Neural cell (in vitro differentiated cells): ENCODE measurements around the gene POLR2H. TPM values are rescaled to one million over a fixed set of nuclear protein-coding genes. Genes with fewer than 3 reads are reported as not detected.

ENCODE experiments used
- H2AFZ ChIP-seq: fragments of 200-600, 300-800 bp; sonication (generic), shearing (Covaris generic); 2 replicates; pipeline ENCODE4 v1.6.0; 2014; ENCODE audit warnings: low read depth, mild to moderate bottlenecking, antibody characterized with exemption, low read length, moderate library complexity
- H3F3A ChIP-seq: fragments of 200-600 bp; shearing (Covaris generic); 2 replicates; pipeline ENCODE4 v1.6.1; 2016; ENCODE audit warnings: mild to moderate bottlenecking, moderate library complexity, mixed read lengths, antibody characterized with exemption, low read length; ENCODE audit not compliant: insufficient read depth, poor library complexity, severe bottlenecking
- H3K27ac ChIP-seq: fragments of 200-600, 300-800 bp; sonication (generic), shearing (Covaris generic); 2 replicates; pipeline ENCODE4 v1.5.1; 2014; ENCODE audit warnings: mild to moderate bottlenecking, low read length, moderate library complexity
- H3K27me3 ChIP-seq: fragments of 300-800, 200-600 bp; sonication (generic), shearing (Covaris generic); 2 replicates; pipeline ENCODE4 v1.6.0; 2014; ENCODE audit warnings: mild to moderate bottlenecking, low read depth, low read length, moderate library complexity; ENCODE audit not compliant: insufficient read depth
- H3K36me3 ChIP-seq: fragments of 300-800, 200-600 bp; sonication (generic), shearing (Covaris generic); 2 replicates; pipeline ENCODE4 v1.5.1; 2014; ENCODE audit warnings: mild to moderate bottlenecking, antibody characterized with exemption, low read length, moderate library complexity; ENCODE audit not compliant: insufficient read depth
- H3K4me2 ChIP-seq: fragments of 300-800, 200-600 bp; sonication (generic), shearing (Covaris generic); 2 replicates; pipeline ENCODE4 v1.6.0; 2014; ENCODE audit warnings: mild to moderate bottlenecking, low read length
- H3K4me3 ChIP-seq: fragments of 300-800, 200-600 bp; sonication (generic), shearing (Covaris generic); 2 replicates; pipeline ENCODE4 v1.5.1; 2014; ENCODE audit warnings: mild to moderate bottlenecking, low read length, moderate library complexity
- H3K79me2 ChIP-seq: fragments of 200-600 bp; shearing (Covaris generic); replicated peaks from 2 replicates; pipeline ENCODE4 v1.6.0; 2014; ENCODE audit warnings: mild to moderate bottlenecking, low read length, moderate library complexity; ENCODE audit not compliant: insufficient read depth
- H3K9ac ChIP-seq: fragments of 300-800, 200-600 bp; sonication (generic), shearing (Covaris generic); 2 replicates; pipeline ENCODE4 v1.6.1; 2016; ENCODE audit warnings: mild to moderate bottlenecking, low read length, mixed read lengths
- H3K9me2 ChIP-seq: fragments of 200-600 bp; shearing (Covaris generic); 2 replicates; pipeline ENCODE4 v1.6.1; 2016; ENCODE audit warnings: mild to moderate bottlenecking, low read length, mixed read lengths; ENCODE audit not compliant: insufficient read depth
- H3K9me3 ChIP-seq: fragments of 200-600, 300-800 bp; sonication (generic), shearing (Covaris generic); 2 replicates; pipeline ENCODE4 v1.6.1; 2016; ENCODE audit warnings: mild to moderate bottlenecking, mixed run types, low read length, moderate library complexity, mixed read lengths
- H4K20me1 ChIP-seq: fragments of 200-600 bp; shearing (Covaris generic); 2 replicates; pipeline ENCODE4 v1.6.1; 2016; ENCODE audit warnings: mild to moderate bottlenecking, mixed run types; ENCODE audit not compliant: insufficient read depth
- CTCF ChIP-seq: fragments of 450-650 bp; IDR thresholded peaks from 2 replicates; pipeline ENCODE4 v1.5.1; 2014; ENCODE audit warnings: antibody characterized with exemption, mild to moderate bottlenecking, moderate library complexity; ENCODE audit not compliant: poor library complexity, severe bottlenecking
- EP300 ChIP-seq: fragments of 450-650 bp; conservative IDR thresholded peaks from 2 replicates; pipeline ENCODE4 v1.6.1; 2014; ENCODE audit warnings: antibody characterized with exemption, mild to moderate bottlenecking, moderate library complexity; ENCODE audit not compliant: poor library complexity, severe bottlenecking
- EZH2 ChIP-seq: fragments of 200-600, 300-800 bp; shearing (Covaris generic), sonication (generic); IDR thresholded peaks from 2 replicates; pipeline ENCODE4 v1.6.1; 2014; ENCODE audit warnings: antibody characterized with exemption, low read length, borderline replicate concordance, mild to moderate bottlenecking; ENCODE audit not compliant: insufficient read depth, poor library complexity, severe bottlenecking
- MXI1 ChIP-seq: fragments of 450-650 bp; conservative IDR thresholded peaks from 2 replicates; pipeline ENCODE4 v1.6.1; 2014; ENCODE audit warnings: antibody characterized with exemption, mild to moderate bottlenecking; ENCODE audit not compliant: poor library complexity, severe bottlenecking
- POLR2AphosphoS5 ChIP-seq: IDR thresholded peaks from 2 replicates; pipeline ENCODE4 v1.6.1; 2012
- RAD21 ChIP-seq: fragments of 450-650 bp; conservative IDR thresholded peaks from 2 replicates; pipeline ENCODE4 v1.6.1; 2014; ENCODE audit warnings: antibody characterized with exemption, mild to moderate bottlenecking, moderate library complexity
- REST ChIP-seq: IDR thresholded peaks from 2 replicates; pipeline ENCODE4 v1.6.1; 2012; ENCODE audit warnings: borderline replicate concordance
- SMC3 ChIP-seq: fragments of 450-650 bp; conservative IDR thresholded peaks from 2 replicates; pipeline ENCODE4 v1.6.1; 2014; ENCODE audit warnings: antibody characterized with exemption, mild to moderate bottlenecking, moderate library complexity; ENCODE audit not compliant: poor library complexity
- TAF1 ChIP-seq: IDR thresholded peaks from 2 replicates; pipeline ENCODE4 v1.6.1; 2012; ENCODE audit warnings: low read depth
- polyA plus RNA-seq: library from polyadenylated mRNA; depleted of rRNA; stranded (reverse); fragments of >200 nt; gene quantifications from 2 replicates; pipeline ENCODE4 v1.2.3, GENCODE V29; 2014

Gene POLR2H
- polyA plus RNA-seq, 1 donor from 2014 or later, result 185 TPM

GRCh38 chr3:184388164-184388935 is 26.8 kb downstream of the POLR2H start:
- Histone ChIP-seq H3K27me3 (no peaks in the 10 kb centered on the region), H2AFZ (no peak overlapping the region), H3K27ac (no peak overlapping the region), H3K4me3 (no peak overlapping the region), H3F3A (no peaks in the 10 kb centered on the region), H3K9me3 (no peaks in the 10 kb centered on the region), H3K9me2 (no peaks in the 10 kb centered on the region), H3K9ac (no peak overlapping the region), H3K4me2 (no peak overlapping the region), H3K79me2 (no peaks in the 10 kb centered on the region), H4K20me1 (no peaks in the 10 kb centered on the region), H3K36me3 (no peaks in the 10 kb centered on the region)
- TF ChIP-seq CTCF (no peak), POLR2AphosphoS5 (no peak), SMC3 (no peak), EP300 (no peak), EZH2 (no peak), TAF1 (no peak), MXI1 (no peak), RAD21 (no peak), REST (no peak)

GRCh38 chr3:184388936-184389230 is 27.4 kb downstream of the POLR2H start:
- H2AFZ ChIP-seq, result no peak overlapping the region
- no peaks in the 10 kb centered on the region for H3K9me2 ChIP-seq
- no peaks in the 10 kb centered on the region for H3K79me2 ChIP-seq
- no peak for TF ChIP-seq MXI1
- TF ChIP-seq EZH2, result no peak
- no peak for TF ChIP-seq POLR2AphosphoS5
- TF ChIP-seq SMC3, result no peak
- no peak for TF ChIP-seq REST
- no peak for TF ChIP-seq RAD21
- TF ChIP-seq CTCF, result no peak
- no peak for TF ChIP-seq EP300
- no peak for TF ChIP-seq TAF1
- H3K36me3 ChIP-seq, result no peaks in the 10 kb centered on the region
- H3K27ac ChIP-seq, result no peak overlapping the region
- H3F3A ChIP-seq, result no peaks in the 10 kb centered on the region
- no peaks in the 10 kb centered on the region for H4K20me1 ChIP-seq
- no peak overlapping the region for H3K4me2 ChIP-seq
- no peaks in the 10 kb centered on the region for H3K9me3 ChIP-seq
- H3K27me3 ChIP-seq, result no peaks in the 10 kb centered on the region
- no peak overlapping the region for H3K9ac ChIP-seq
- H3K4me3 ChIP-seq, result no peak overlapping the region
